Mesenchymal stem cell (in vitro differentiated cells and primary cell): Measurements from ENCODE around the gene GABRG3.

Experiments used
- DNase-seq: peaks from one replicate; pipeline ENCODE4 v3.0.0-alpha.2; 2013
- H2AFZ ChIP-seq: one replicate; pipeline ENCODE4 v1.6.1; 2013; ENCODE audit warnings: low read depth, mild to moderate bottlenecking, control low read depth, inconsistent platforms, low read length, moderate library complexity
- H2AK5ac ChIP-seq: 2 replicates; pipeline ENCODE4 v1.6.1; 2013; ENCODE audit warnings: low read length, moderate library complexity, mild to moderate bottlenecking, inconsistent platforms; ENCODE audit not compliant: severe bottlenecking
- H2BK120ac ChIP-seq: one replicate; pipeline ENCODE4 v1.6.1; 2013; ENCODE audit warnings: low read depth, mild to moderate bottlenecking, inconsistent platforms, low read length, moderate library complexity
- H2BK12ac ChIP-seq, 2 experiments: one replicate each; pipeline ENCODE4 v1.6.1; 2013; ENCODE audit warnings: inconsistent platforms in 2 of 2, low read length in 2 of 2, mild to moderate bottlenecking in 2 of 2, moderate library complexity in 2 of 2, control low read depth in 1 of 2
- H2BK15ac ChIP-seq: one replicate; pipeline ENCODE4 v1.6.1; 2013; ENCODE audit warnings: mild to moderate bottlenecking, low read depth, inconsistent platforms; ENCODE audit not compliant: poor library complexity, severe bottlenecking
- H2BK5ac ChIP-seq: 2 replicates; pipeline ENCODE4 v1.6.1; 2013; ENCODE audit warnings: low read depth, mild to moderate bottlenecking, low read length, control low read depth, inconsistent platforms; ENCODE audit not compliant: poor library complexity, severe bottlenecking
- H3K14ac ChIP-seq, 2 experiments: one replicate each; pipeline ENCODE4 v1.6.1; 2013; ENCODE audit warnings: inconsistent platforms in 2 of 2, low read length in 2 of 2, control low read depth in 1 of 2, mild to moderate bottlenecking in 1 of 2, moderate library complexity in 1 of 2
- H3K18ac ChIP-seq, 2 experiments: one replicate each; pipeline ENCODE4 v1.6.1; 2013; ENCODE audit warnings: inconsistent platforms in 2 of 2, low read length in 2 of 2, control low read depth in 1 of 2, low read depth in 1 of 2, mild to moderate bottlenecking in 1 of 2
- H3K23ac ChIP-seq, 2 experiments: one replicate each; pipeline ENCODE4 v1.6.1; 2013; ENCODE audit warnings: inconsistent platforms in 2 of 2, low read length in 2 of 2, mild to moderate bottlenecking in 2 of 2, moderate library complexity in 2 of 2, control low read depth in 1 of 2
- H3K27ac ChIP-seq: 2 replicates; pipeline ENCODE4 v1.5.1; 2013; ENCODE audit warnings: mild to moderate bottlenecking, moderate library complexity, low read length, control low read depth, inconsistent platforms; ENCODE audit not compliant: poor library complexity, severe bottlenecking
- H3K27me3 ChIP-seq, 2 experiments: 2 replicates each; pipeline versions ENCODE4 v1.6.1 to v1.7.0; 2013; ENCODE audit warnings: low read length in 2 of 2, mild to moderate bottlenecking in 2 of 2, moderate library complexity in 2 of 2, control low read depth in 1 of 2, inconsistent platforms in 1 of 2; ENCODE audit not compliant: control insufficient read depth in 1 of 2, insufficient read depth in 1 of 2
- H3K36me3 ChIP-seq, 2 experiments: 2 replicates each; pipeline versions ENCODE4 v1.6.1 to v1.7.0; 2013; ENCODE audit warnings: low read length in 2 of 2, control low read depth in 1 of 2, inconsistent platforms in 1 of 2, low read depth in 1 of 2, mild to moderate bottlenecking in 1 of 2; ENCODE audit not compliant: insufficient read depth in 2 of 2, control insufficient read depth in 1 of 2
- H3K4ac ChIP-seq, 2 experiments: one replicate each; pipeline ENCODE4 v1.6.1; 2013; ENCODE audit warnings: inconsistent platforms in 2 of 2, low read length in 2 of 2, mild to moderate bottlenecking in 2 of 2, moderate library complexity in 2 of 2, control low read depth in 1 of 2, low read depth in 1 of 2
- H3K4me1 ChIP-seq: 2 replicates; pipeline ENCODE4 v1.6.1; 2013; ENCODE audit warnings: low read depth, low read length, control low read depth; ENCODE audit not compliant: control insufficient read depth, insufficient read depth
- H3K4me2 ChIP-seq: 2 replicates; pipeline ENCODE4 v1.6.1; 2013; ENCODE audit warnings: low read length, mild to moderate bottlenecking, inconsistent platforms; ENCODE audit not compliant: poor library complexity, severe bottlenecking
- H3K4me3 ChIP-seq, 2 experiments: 2 replicates each; pipeline versions ENCODE4 v1.5.1 to v1.7.0; 2013; ENCODE audit warnings: low read length in 2 of 2, mild to moderate bottlenecking in 2 of 2, control low read depth in 1 of 2, low read depth in 1 of 2; ENCODE audit not compliant: insufficient read depth in 1 of 2
- H3K79me1 ChIP-seq: replicated peaks from 2 replicates; pipeline ENCODE4 v1.6.1; 2013; ENCODE audit warnings: mild to moderate bottlenecking, control low read depth, low read length, inconsistent platforms; ENCODE audit not compliant: poor library complexity, severe bottlenecking
- H3K9ac ChIP-seq: 2 replicates; pipeline ENCODE4 v1.7.0; 2013; ENCODE audit warnings: mild to moderate bottlenecking, low read length, moderate library complexity
- H3K9me3 ChIP-seq: 2 replicates; pipeline ENCODE4 v1.7.0; 2013; ENCODE audit warnings: mild to moderate bottlenecking, low read length; ENCODE audit not compliant: control insufficient read depth
- H4K8ac ChIP-seq: one replicate; pipeline ENCODE4 v1.6.1; 2013; ENCODE audit warnings: inconsistent platforms, mild to moderate bottlenecking, low read length, moderate library complexity
- H4K91ac ChIP-seq: one replicate; pipeline ENCODE4 v1.6.1; 2013; ENCODE audit warnings: mild to moderate bottlenecking, low read length, inconsistent platforms
- WGBS: methylation state at CpG from one replicate; pipeline ENCODE4 v1.1.7; 2013; ENCODE audit warnings: mixed read lengths; 5-methylcytosine and 5-hydroxymethylcytosine counted together

Gene GABRG3

DNA sequence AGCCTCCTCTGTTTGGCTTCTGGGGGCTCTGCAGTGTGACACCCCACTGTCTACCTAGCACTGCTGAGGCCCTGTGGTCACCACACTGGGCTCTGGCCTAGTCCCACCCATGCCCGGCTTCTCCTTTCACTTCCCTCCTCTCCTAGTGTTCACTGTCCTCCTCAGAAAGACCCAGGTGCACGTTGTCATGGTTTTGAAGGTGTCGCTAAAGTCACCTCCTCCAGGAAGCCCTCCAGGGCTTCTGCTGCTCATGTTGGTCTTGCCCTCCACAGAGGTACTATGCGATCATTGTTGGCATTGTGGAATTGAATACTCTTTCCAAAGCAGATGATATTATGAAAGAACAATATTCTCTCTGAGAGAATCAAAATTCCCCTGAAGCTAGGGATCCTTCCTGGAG is 163.5 kb downstream of the GABRG3 start:
- Histone ChIP-seq H2BK15ac (no peak overlapping the region), H3K14ac (no peak overlapping the region), H2BK12ac (no peak overlapping the region), H4K91ac (no peak overlapping the region), H2AFZ (no peak overlapping the region), H3K9me3 (no peaks in the 10 kb centered on the region), H3K4me1 (no peaks in the 10 kb centered on the region), H2BK5ac (no peak overlapping the region), H3K36me3 (no peaks in the 10 kb centered on the region), H4K8ac (no peak overlapping the region), H3K18ac (no peak overlapping the region), H3K27me3 (no peaks in the 10 kb centered on the region), H2BK120ac (no peak overlapping the region), H3K23ac (no peak overlapping the region), H2AK5ac (no peak overlapping the region), H3K4ac (no peak overlapping the region), H3K79me1 (no peaks in the 10 kb centered on the region), H3K9ac (no peak overlapping the region), H3K4me3 (no peak overlapping the region), H3K4me2 (no peak overlapping the region), H3K27ac (no peak overlapping the region)
- 73% methylated on average over 3 of the region's 4 CpGs for WGBS
- DNase-seq = no peak

DNA sequence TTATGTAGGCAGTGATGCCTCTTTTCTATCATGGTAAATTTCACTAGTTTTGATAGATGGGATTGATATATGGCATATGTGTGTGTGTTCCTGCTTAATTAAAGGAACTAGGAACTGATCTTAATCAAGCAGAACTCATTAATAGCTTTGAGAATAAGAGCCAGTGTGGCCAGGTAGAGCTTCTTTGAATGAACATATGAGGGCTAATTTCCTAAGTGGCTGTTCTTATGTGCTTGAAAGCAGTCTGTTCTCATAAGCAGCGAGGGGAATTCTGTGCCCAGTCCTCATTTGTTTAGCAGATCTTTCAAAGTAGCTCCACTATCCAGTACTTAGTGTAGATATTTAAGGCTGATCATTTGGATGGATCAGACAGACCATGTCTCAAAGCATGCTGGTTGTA is 164.2 kb downstream of the GABRG3 start:
- H3K27me3 ChIP-seq = no peaks in the 10 kb centered on the region
- no peak overlapping the region for H3K14ac ChIP-seq
- no peak overlapping the region for H4K91ac ChIP-seq
- no peak overlapping the region for H2AK5ac ChIP-seq
- no peak overlapping the region for H3K4me3 ChIP-seq
- no peaks in the 10 kb centered on the region for H3K36me3 ChIP-seq
- H3K27ac ChIP-seq = no peak overlapping the region
- H3K4ac ChIP-seq = no peak overlapping the region
- no peak overlapping the region for H2BK15ac ChIP-seq
- no peaks in the 10 kb centered on the region for H3K4me1 ChIP-seq
- H3K23ac ChIP-seq = no peak overlapping the region
- DNase-seq = no peak
- H2BK120ac ChIP-seq = no peak overlapping the region
- H3K79me1 ChIP-seq = no peaks in the 10 kb centered on the region
- no peak overlapping the region for H3K18ac ChIP-seq
- no peak overlapping the region for H4K8ac ChIP-seq
- no peaks in the 10 kb centered on the region for H3K9me3 ChIP-seq
- no peak overlapping the region for H3K9ac ChIP-seq
- no peak overlapping the region for H2BK12ac ChIP-seq
- no peak overlapping the region for H2AFZ ChIP-seq
- WGBS = 36% methylated on average over 1 of the region's 1 CpG
- H2BK5ac ChIP-seq = no peak overlapping the region
- no peak overlapping the region for H3K4me2 ChIP-seq

DNA sequence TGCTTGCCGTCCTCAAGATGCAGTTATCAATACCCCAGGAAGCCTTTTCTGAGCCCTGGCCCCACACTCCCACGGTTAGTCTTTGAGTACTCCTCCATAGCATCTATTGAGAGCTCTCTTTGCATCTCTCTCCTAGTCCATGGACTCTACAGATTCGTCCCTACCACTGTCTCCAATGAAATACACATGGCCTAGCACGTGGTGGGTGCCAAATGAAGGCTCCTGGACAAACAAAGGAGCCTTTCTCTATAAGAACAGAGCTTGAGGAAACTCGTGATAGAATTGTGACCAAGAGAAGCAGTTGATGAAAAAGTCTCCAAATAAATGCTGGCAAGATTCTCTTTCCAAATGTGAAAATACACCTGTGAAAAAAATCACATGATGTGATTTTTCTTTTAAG is 166.1 kb downstream of the GABRG3 start:
- H3K18ac ChIP-seq = no peak overlapping the region
- no peak overlapping the region for H2BK12ac ChIP-seq
- no peak for DNase-seq
- H4K91ac ChIP-seq = no peak overlapping the region
- no peak overlapping the region for H2BK15ac ChIP-seq
- no peaks in the 10 kb centered on the region for H3K4me1 ChIP-seq
- no peak overlapping the region for H3K4ac ChIP-seq
- H2AFZ ChIP-seq = no peak overlapping the region
- H2AK5ac ChIP-seq = no peak overlapping the region
- no peak overlapping the region for H3K4me3 ChIP-seq
- no peak overlapping the region for H3K27ac ChIP-seq
- no peak overlapping the region for H2BK120ac ChIP-seq
- no peak overlapping the region for H2BK5ac ChIP-seq
- H3K9ac ChIP-seq = no peak overlapping the region
- H3K27me3 ChIP-seq = no peaks in the 10 kb centered on the region
- no peaks in the 10 kb centered on the region for H3K36me3 ChIP-seq
- WGBS = 33% methylated on average over 5 of the region's 5 CpGs
- H3K23ac ChIP-seq = no peak overlapping the region
- no peaks in the 10 kb centered on the region for H3K9me3 ChIP-seq
- no peak overlapping the region for H3K14ac ChIP-seq
- H3K4me2 ChIP-seq = no peak overlapping the region
- no peak overlapping the region for H4K8ac ChIP-seq
- H3K79me1 ChIP-seq = no peaks in the 10 kb centered on the region

DNA sequence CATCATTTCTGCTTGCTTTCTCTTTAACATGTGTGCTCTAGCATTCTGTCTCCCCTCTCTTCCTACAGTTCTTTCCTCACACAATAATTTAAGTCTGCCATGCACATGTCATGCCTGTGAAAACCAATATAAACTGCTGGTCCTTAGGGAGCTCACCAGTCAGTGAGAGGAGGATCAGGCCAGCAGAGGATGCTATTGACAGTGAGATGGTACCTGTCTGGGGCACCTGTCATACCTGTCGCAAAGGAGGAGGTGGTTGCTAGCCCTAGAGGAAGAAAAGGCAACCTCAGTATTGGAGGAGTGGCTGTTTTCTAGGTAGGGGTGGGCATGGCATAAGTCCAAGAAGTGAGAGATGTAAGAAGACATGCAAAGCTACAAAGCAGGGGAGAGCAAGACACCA is 194.6 kb downstream of the GABRG3 start:
- Histone ChIP-seq H3K9ac (no peak overlapping the region), H3K9me3 (peaks cover 4% of the 10 kb centered on the region), H2AFZ (no peak overlapping the region), H2BK120ac (no peak overlapping the region), H3K79me1 (no peaks in the 10 kb centered on the region), H4K8ac (no peak overlapping the region), H3K4me3 (no peak overlapping the region), H3K36me3 (no peaks in the 10 kb centered on the region), H3K4me1 (no peaks in the 10 kb centered on the region), H2AK5ac (no peak overlapping the region), H4K91ac (no peak overlapping the region), H3K23ac (no peak overlapping the region), H3K4me2 (no peak overlapping the region), H3K27me3 (no peaks in the 10 kb centered on the region), H3K27ac (no peak overlapping the region), H3K18ac (no peak overlapping the region), H2BK15ac (no peak overlapping the region), H2BK5ac (no peak overlapping the region), H2BK12ac (no peak overlapping the region), H3K14ac (no peak overlapping the region), H3K4ac (no peak overlapping the region)
- no peak for DNase-seq
- 92% methylated on average over 1 of the region's 1 CpG for WGBS
